Measurements from ENCODE around the gene TMEM123.

GRCh38 chr11:102486584-102486983 is 34.0 kb upstream of the TMEM123 start:
- TF ChIP-seq MAX (CRISPR knock-in tag; IDR thresholded peaks at IDR 0.05) (no peak), ESRRA (CRISPR knock-in tag; IDR thresholded peaks at IDR 0.05; ENCODE audit: borderline replicate concordance) (no peak)
- TF ChIP-seq, protein P1, sequence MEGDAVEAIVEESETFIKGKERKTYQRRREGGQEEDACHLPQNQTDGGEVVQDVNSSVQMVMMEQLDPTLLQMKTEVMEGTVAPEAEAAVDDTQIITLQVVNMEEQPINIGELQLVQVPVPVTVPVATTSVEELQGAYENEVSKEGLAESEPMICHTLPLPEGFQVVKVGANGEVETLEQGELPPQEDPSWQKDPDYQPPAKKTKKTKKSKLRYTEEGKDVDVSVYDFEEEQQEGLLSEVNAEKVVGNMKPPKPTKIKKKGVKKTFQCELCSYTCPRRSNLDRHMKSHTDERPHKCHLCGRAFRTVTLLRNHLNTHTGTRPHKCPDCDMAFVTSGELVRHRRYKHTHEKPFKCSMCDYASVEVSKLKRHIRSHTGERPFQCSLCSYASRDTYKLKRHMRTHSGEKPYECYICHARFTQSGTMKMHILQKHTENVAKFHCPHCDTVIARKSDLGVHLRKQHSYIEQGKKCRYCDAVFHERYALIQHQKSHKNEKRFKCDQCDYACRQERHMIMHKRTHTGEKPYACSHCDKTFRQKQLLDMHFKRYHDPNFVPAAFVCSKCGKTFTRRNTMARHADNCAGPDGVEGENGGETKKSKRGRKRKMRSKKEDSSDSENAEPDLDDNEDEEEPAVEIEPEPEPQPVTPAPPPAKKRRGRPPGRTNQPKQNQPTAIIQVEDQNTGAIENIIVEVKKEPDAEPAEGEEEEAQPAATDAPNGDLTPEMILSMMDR (IDR thresholded peaks at IDR 0.05) = no peak
